PC-3 (cell line): ENCODE data around the gene CNTNAP2.

Experiments
- CTCF ChIP-seq: fragments of 300-600 bp; sonication (generic); conservative IDR thresholded peaks from 2 replicates; pipeline ENCODE4 v1.5.1; 2017; ENCODE audit warnings: antibody characterized with exemption, low read depth, mild to moderate bottlenecking, low read length
- EZH2 ChIP-seq: fragments of 300-600 bp; sonication (generic); IDR thresholded peaks from one replicate; pipeline ENCODE4 v1.6.1; 2017; ENCODE audit warnings: antibody characterized with exemption, mild to moderate bottlenecking, low read length; ENCODE audit not compliant: unreplicated experiment

- TF ChIP-seq CTCF (no peak), EZH2 (no peak)
Observed at GRCh38 chr7:148318838-148319237, 2202.2 kb downstream of the CNTNAP2 start.
